HG02870 (cell line): ENCODE results near the gene COL15A1.

Experiments
- ATAC-seq: cut with Tn5 transposase; IDR thresholded peaks from one replicate; pipeline ENCODE4 v1.9.1; 2021; ENCODE audit warnings: mild to moderate bottlenecking, moderate library complexity; ENCODE audit not compliant: unreplicated experiment

The COL15A1 gene

DNA sequence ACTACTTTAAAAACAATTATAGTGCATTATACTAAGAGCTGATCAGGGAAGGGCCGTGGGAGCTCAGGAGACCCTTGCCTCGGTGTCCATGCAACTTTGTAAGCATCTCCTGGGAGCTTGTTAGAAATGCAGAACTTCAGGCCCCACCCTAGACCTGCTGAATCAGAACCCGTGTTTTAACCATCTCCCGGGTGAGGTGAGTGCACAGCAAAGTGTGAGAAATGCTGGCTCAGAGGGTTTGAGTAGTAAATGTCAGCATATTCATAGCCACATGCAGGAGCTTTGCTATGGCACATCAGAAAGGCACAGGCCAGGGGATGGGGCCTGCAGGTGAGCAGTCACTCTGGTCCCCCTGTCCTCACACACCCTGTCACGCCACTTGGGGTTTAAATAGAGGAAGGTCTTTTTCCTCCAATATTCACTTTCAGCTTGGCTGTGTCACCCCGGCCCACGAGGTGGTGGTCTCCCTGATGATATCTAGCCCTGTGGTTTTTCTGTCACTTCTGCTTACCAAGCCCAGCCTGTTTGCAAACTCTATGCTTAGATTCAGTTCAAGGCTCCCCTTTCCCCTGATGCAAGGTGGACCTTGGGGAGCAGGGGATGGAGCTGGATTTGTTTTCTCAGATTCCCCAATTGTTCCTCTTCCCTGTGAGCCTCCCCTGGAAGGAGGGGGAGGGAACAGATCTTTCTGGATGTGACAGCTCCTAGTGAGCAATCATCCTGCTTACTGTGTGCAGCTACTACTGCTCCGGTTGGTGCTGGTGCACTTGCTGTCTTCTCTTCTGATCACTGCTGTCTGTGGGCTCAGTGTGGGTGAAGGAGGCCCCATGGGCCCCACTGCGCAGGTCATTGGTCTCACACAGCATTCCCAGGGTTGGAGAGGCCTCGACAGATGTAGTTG lies 109.4 kb downstream of the COL15A1 start:
- no peak for ATAC-seq

DNA sequence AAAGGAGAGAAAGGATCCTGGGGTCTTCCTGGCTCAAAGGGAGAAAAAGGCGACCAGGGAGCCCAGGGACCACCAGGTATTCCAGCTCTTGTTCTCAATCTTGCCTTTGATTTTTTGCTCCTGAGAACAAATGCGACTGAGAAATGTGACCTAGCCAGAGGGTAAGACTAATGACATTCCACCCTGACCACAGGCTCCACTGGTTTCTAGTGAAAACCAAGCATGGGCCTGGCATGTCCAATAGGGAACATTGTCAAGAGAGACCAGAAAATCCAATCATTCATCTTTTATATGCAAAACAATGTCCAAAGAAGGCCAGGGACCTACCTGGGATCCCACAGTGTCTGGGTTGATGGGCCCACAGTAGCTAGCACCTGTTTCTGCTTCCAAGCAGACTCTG lies 110.9 kb downstream of the COL15A1 start:
- ATAC-seq: no peak

DNA sequence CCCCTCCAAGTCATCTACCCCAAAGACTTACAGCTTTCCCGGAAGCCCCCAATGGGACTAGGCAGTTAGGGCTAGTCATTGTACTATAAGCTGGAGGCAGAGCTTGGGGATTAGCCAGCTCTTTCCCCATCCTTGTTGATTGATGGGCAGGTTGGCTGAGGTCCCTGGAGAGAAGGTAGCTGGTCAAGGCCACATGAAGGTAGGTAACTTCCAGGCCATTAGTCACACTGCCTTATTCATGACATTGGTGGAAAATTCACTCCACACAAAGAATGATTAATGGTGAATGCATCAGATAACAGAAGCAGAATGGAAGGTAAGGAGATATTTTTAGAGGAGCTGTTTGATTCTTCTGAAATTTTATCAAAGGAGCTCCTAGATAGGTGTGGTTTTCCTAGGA lies 111.7 kb downstream of the COL15A1 start:
- no peak for ATAC-seq

DNA sequence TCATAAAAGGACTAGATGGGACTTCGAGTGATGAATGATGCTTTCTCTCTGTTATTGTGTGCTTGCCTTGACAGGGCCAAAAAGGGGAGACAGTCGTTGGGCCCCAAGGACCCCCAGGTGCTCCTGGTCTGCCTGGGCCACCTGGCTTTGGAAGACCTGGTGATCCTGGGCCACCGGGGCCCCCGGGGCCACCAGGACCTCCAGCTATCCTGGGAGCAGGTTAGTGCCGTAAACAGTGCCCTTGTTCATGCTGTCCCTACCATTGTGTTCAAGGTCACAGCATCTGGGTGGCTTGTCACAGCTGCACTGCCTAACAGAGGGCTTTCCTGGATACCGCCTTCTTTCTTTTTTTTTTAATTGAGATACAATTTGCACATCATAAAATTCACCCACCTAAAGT lies 112.5 kb downstream of the COL15A1 start:
- no peak for ATAC-seq

DNA sequence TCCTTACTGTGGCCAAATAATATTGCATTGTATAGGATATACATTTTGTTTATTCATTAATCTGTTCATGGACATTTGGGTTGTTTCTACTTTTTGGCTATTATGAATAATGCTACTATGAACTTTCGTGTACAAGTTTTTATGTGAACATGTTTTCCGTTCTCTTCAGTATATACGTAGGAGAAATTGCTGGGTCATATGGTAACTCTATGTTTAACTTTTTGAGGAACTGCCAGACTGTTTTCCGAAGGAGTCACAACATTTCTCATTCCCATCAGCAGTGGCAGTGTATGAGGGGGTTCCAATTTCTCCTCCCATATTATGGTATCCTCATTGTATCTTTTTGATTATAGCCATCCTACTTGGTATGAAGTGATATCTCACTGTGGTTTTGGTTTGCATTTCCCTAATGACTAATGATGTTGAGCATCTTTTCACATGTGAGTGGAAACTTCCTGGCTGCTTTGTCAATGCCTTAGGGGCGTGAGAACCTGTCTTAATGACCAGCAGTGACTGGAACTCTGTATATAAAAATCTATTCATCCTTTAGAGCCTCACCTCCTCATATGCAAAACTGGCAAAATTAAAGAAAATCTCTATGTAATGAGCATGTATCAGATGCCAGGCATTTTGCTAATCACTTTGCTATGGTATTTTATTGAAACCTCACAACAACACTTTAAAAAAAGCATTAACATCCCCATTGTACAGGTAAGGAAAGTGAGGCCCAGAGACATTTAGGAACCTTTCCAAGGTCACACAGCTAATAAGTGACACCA lies 113.4 kb downstream of the COL15A1 start:
- no peak for ATAC-seq

GRCh38 chr9:99057665-99058625 lies 114.2 kb downstream of the COL15A1 start:
- ATAC-seq: peak; percentile 70

- peak; percentile 62 for ATAC-seq
These were observed 115.5 kb downstream of the COL15A1 start for GRCh38 chr9:99058964-99059921.

GRCh38 chr9:99060621-99061020 lies 116.9 kb downstream of the COL15A1 start:
- no peak for ATAC-seq

- no peak for ATAC-seq
These were observed 118.8 kb downstream of the COL15A1 start for GRCh38 chr9:99062549-99062948.

DNA sequence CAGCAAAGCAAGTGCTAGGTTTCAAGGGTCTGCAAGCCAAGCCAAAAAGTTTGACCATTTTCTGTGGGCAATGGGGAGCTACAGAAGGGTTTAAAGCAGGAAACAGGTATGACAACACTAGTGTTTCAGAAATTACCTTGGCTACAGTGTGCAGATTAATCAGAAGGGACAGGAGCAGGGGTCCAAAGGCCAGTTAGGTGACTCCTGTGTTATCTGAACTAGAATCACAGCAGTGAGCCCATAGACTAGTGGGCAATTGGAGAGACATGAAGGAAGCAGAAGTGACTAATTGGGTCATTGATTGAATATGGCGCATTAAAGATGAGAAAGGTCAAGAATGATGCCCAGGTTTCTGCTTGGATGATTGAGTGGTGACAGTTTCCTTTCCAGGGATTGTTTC lies 119.8 kb downstream of the COL15A1 start:
- no peak for ATAC-seq

- no peak for ATAC-seq
These were observed 122.9 kb downstream of the COL15A1 start for GRCh38 chr9:99066571-99066970.

DNA sequence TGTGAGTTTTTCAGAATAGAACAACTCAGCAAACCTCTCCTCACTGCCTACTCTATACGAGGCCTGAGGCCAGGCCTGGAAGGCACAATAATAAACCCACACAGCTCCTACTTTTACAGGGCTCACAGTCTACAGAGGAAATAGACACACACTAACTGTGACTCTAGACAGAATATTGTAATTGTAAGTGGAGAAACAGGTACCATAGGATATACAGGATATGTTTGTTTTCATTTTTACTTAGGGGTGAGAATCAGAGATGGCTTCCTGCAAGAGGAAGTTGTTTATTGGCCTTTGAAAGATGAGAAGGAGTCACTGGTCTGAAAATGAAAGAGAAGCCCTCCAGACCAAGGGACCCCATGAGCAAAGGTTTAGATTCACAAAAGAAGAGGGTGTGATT lies 125.4 kb downstream of the COL15A1 start:
- no peak for ATAC-seq

DNA sequence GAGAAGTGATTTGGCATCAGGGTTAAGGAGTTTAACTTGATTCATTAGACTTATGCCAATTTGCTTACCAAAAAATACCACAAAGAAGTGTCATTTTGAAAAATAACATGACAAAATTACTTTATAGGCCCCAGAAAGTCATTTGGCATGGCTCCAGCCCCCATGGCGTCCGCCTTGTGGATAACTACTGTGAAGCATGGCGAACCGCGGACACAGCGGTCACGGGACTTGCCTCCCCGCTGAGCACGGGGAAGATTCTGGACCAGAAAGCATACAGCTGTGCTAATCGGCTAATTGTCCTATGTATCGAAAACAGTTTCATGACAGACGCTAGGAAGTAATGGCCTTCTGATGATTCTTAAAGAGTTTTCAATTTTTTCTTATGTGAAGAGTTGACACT lies 125.8 kb downstream of the COL15A1 start:
- no peak for ATAC-seq

DNA sequence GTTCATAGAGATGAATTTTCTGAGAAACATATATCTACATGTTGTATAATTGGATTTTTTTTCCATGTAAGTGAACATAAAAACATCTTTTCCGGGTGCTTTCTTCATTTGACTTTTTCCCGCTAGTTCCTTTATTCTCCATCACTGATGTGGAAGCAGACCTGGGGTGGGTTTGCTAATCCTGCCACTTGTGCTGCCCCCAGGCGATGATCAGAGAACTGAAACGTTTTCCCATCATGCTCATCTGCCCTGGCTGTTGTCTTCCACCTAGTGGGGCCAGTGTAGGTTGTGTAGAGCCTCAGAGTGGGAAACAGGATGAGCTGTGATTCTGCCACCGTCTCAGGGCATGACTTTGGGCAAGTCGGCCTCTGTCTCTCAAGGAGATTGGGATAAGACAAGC lies 127.0 kb downstream of the COL15A1 start:
- ATAC-seq: no peak

- no peak for ATAC-seq
These were observed 127.8 kb downstream of the COL15A1 start for GRCh38 chr9:99071313-99072039.

- ATAC-seq: no peak
These were observed 128.3 kb downstream of the COL15A1 start for GRCh38 chr9:99072040-99072394.

DNA sequence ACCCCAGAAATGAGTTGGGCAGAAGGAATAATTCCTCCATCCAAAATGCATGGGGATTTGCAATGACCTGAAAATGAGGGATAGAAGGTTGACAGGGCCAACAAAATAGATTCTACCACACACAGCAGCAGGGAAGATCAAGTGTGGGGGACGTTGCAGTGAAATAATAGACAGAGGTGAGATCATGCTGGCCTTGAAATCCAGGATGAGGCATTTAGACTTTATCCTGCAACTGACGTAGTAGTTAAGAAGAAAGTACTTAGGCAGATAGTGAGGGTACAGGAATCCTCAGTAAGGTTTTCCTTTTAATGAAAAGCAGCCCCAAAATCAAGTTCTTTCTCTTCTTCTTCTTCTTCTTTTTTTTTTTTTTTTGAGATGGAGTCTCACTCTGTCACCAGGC lies 129.6 kb downstream of the COL15A1 start:
- ATAC-seq: no peak

DNA sequence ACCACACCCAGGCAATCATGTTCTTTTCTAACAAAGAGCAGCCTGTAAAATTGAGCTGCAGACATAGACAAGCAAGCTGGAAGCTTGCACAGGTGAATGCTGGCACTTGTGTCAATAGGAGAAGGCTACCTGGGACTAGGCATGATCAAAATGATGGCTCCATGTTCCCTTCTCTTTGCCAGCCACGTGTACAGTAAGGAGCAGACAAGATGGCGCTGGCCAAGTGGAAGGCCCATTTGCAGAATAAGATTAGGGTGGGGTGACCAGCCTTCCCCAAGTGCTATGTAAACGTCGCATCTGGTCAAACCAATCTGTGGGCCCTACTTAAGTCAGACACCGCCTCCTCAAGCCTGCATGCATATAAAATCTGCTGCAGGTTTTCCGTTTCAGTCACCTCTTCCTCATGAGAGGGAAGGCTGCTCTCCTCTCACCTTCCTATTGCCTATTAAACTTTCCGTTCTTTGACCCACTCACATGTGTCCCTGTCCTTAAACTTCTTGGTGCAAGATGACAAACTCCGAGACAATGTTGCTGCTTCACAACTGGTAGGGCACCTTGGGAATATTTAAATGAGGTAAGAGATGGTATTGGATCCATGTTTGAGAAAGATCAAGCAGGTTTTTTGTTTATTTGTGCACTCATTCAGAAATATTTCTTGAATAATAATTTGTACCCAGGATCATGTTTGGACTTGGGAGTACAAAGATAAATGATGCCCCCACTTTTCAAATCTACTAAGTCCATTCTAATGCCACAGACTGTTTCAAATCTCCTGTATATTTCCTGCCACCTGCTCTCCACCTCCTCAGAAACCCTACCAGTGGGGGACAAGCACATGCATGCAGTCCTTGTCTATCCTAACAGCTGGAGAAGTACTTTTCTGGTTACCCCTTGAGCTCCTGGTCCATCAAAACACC lies 130.5 kb downstream of the COL15A1 start:
- ATAC-seq: no peak
